Transverse colon (tissue), 4 donors: ENCODE results near the gene CHST4. TPM values are rescaled to one million over a fixed set of nuclear protein-coding genes. Genes with fewer than 3 reads are reported as not detected.

Experiments
- DNase-seq: peaks from one replicate; pipeline ENCODE4 v3.0.0-alpha.2; 2019
- H3K27ac ChIP-seq, 4 donors: fragments of 200-600 bp; sonication (generic); 2 replicates each; pipeline ENCODE4 v1.5.1; 2016 to 2018; ENCODE audit warnings: inconsistent platforms in 4 of 4
- H3K27me3 ChIP-seq: fragments of 200-600 bp; sonication (generic); 2 replicates; pipeline ENCODE4 v1.5.1; 2017; ENCODE audit warnings: inconsistent platforms
- H3K36me3 ChIP-seq, 4 donors: fragments of 200-600 bp; sonication (generic); 2 replicates each; pipeline ENCODE4 v1.5.1; 2017 to 2019; ENCODE audit warnings: inconsistent platforms in 4 of 4
- H3K4me1 ChIP-seq, 4 donors: fragments of 200-600 bp; sonication (generic); 2 replicates each; pipeline ENCODE4 v1.5.1; 2017 to 2020; ENCODE audit warnings: inconsistent platforms in 4 of 4
- H3K4me3 ChIP-seq, 4 donors: fragments of 200-600 bp; sonication (generic); 1 replicate in 1 of 4; 2 replicates in 3 of 4; pipeline versions ENCODE4 v1.5.1 to v1.6.1; 2017 to 2019; ENCODE audit warnings: inconsistent platforms in 4 of 4
- H3K9me3 ChIP-seq, 2 donors: fragments of 200-600 bp; sonication (generic); 2 replicates each; pipeline ENCODE4 v1.5.1; 2017 to 2019; ENCODE audit warnings: inconsistent platforms in 2 of 2
- EP300 ChIP-seq: sonication (generic); formaldehyde crosslinking; IDR thresholded peaks from one replicate; pipeline ENCODE4 v1.6.1; 2017; ENCODE audit warnings: antibody characterized with exemption, low read depth
- POLR2A ChIP-seq: fragments of 450-650 bp; IDR thresholded peaks from one replicate; pipeline ENCODE4 v1.6.1; 2016; ENCODE audit warnings: antibody characterized with exemption, mild to moderate bottlenecking, moderate library complexity
- POLR2AphosphoS5 ChIP-seq, 3 donors: sonication (generic); formaldehyde crosslinking; IDR thresholded peaks; one replicate each; pipeline ENCODE4 v1.6.1; 2016; ENCODE audit warnings: antibody characterized with exemption in 3 of 3
- WGBS, 2 donors: methylation state at CpG; one replicate each; pipeline ENCODE4 v1.1.5; 2018; ENCODE audit warnings: low coverage in 1 of 2; 5-methylcytosine and 5-hydroxymethylcytosine counted together
- in situ Hi-C, 4 donors: fragments of 200-750 bp; cut with MboI; loops; one replicate each; pipeline versions ENCODE4 v1.15.0 to v1.15.1; 2017; ENCODE audit warnings: low sequenced_read_pairs in 3 of 4, low pct_ligation_motif_present in 1 of 4, low pct_unique_long_range_greater_than_20kb in 1 of 4
- intact Hi-C: fragments of 100-400 bp; cut with DNase I; formaldehyde crosslinking; loops from one replicate; pipeline ENCODE4 v1.15.1; 2023; ENCODE audit warnings: low total_unique reads
- total RNA-seq, 4 donors: library from RNA; depleted of rRNA; stranded (reverse); fragments of >200 nt; gene quantifications; one replicate each; pipeline ENCODE4 v1.1.0, GENCODE V29; 2016
- TF ChIP-seq, protein P1 (sequence below), 5 experiments: fragments of 200-600 bp in 3 of 5; fragments of 450-650 bp in 2 of 5; sonication (generic) in 3 of 5; IDR thresholded peaks; 1 replicate in 2 of 5; 2 replicates in 3 of 5; pipeline ENCODE4 v1.5.1; 2016 to 2017; ENCODE audit warnings: antibody characterized with exemption in 5 of 5, inconsistent platforms in 3 of 5, mild to moderate bottlenecking in 2 of 5, moderate library complexity in 1 of 5

Gene CHST4
- total RNA-seq, 4 donors from 2014 or later, result not detected

DNA sequence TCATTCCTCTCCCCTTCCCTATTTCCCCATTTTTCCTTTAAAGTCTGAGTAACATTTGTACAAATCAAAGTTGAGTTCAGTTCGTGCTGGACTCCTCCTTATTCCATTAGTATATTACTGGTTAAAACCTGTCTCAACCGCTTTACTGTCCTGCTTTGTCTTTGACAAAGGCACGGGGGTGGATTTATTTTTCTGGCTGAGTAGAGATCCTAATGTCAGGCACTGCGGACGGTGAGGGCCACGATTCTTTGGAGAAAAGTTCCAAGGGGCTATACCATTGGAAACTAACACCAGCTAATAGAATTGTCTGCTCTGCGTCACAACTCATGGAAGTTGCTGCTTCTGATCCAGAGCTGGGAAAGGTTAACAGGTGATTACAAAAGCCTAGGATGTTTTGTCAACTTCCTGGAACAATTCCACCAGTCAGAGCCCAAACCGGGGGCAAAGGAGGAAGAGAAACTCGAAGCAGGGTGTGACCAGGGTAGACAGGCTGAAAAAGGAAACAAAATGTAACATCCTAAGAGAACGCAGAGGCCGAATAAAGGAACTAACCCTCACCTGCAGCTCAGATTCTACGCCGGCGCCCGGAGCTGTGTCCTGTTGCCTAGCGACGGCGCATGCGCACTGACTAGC lies 38.2 kb downstream of the CHST4 start:
- TF ChIP-seq, protein P1, sequence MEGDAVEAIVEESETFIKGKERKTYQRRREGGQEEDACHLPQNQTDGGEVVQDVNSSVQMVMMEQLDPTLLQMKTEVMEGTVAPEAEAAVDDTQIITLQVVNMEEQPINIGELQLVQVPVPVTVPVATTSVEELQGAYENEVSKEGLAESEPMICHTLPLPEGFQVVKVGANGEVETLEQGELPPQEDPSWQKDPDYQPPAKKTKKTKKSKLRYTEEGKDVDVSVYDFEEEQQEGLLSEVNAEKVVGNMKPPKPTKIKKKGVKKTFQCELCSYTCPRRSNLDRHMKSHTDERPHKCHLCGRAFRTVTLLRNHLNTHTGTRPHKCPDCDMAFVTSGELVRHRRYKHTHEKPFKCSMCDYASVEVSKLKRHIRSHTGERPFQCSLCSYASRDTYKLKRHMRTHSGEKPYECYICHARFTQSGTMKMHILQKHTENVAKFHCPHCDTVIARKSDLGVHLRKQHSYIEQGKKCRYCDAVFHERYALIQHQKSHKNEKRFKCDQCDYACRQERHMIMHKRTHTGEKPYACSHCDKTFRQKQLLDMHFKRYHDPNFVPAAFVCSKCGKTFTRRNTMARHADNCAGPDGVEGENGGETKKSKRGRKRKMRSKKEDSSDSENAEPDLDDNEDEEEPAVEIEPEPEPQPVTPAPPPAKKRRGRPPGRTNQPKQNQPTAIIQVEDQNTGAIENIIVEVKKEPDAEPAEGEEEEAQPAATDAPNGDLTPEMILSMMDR (IDR thresholded peaks at IDR 0.05), result no peak
- no peaks in the 10 kb centered on the region for H3K27me3 ChIP-seq
- H3K36me3 ChIP-seq, result no peaks in the 10 kb centered on the region
- DNase-seq, result no peak
- H3K4me3 ChIP-seq, result peak overlapping the region; percentile 49 to 70 (median 62)
- H3K9me3 ChIP-seq, result peaks cover 5 to 9% of the 10 kb centered on the region in 2 donors
- 12 to 19% methylated on average over 11 to 19 of the region's 19 CpGs for WGBS, 2 donors
- peaks cover 0 to 31% (median 18%) of the 10 kb centered on the region in 4 donors for H3K4me1 ChIP-seq
- intact Hi-C loops, result no loop called here
- in situ Hi-C loops, result no loop called here
- peak overlapping the region; percentile 86 to 90 (median 88) for H3K27ac ChIP-seq

DNA sequence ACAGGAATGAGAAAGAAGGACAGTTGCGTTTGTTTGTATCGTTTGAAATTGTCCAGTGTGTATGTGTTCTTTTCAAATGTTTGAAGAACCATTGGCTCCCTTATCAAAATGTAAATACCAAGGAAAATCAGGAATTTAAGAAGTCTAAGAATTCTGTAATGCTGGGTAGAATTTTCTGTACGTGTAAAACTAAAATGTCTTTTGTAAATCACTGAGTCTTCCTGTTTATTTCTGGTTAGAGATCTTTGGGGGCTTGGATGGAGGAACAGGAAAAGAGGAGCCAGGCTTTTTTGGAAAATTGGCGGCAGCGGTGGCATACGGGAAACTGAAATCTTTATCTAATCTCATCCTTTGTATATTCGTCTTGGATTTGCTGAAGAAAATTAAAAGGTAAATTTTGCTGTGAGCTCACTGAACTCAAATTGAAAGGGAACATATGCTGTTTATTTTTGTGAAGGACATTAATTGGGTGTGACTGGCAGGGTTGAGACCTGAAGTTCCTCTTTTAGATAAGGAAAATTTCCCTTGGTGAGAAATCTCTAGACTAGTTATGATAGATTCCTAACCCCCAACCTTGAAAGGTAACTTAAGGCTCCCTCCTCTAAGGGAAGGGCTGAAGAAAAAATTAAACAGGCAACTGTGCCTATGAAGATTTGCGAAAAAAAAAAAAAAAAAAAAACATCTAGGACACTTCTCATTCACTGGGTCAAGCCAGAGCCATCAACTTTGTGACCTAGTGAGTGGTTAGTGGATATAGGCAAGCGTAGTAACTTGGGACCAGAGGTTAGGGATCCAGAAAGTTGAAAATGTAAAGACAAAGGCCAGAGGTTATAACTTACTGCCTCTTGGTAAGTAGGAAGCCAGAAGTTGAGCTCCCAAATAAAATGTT lies 39.8 kb downstream of the CHST4 start:
- no peak for DNase-seq
- peak overlapping the region; percentile 86 to 90 (median 88) for H3K27ac ChIP-seq
- no peaks in the 10 kb centered on the region for H3K27me3 ChIP-seq
- no peaks in the 10 kb centered on the region for H3K36me3 ChIP-seq
- peak overlapping the region in 1 of 4 donors; percentile 70 for H3K4me3 ChIP-seq
- intact Hi-C loops, result no loop called here
- peaks cover 0 to 39% (median 21%) of the 10 kb centered on the region in 4 donors for H3K4me1 ChIP-seq
- WGBS, 2 donors, result 46 to 53% methylated on average over 7 to 9 of the region's 9 CpGs
- peaks cover 5 to 9% of the 10 kb centered on the region in 2 donors for H3K9me3 ChIP-seq
- TF ChIP-seq, protein P1 (IDR thresholded peaks at IDR 0.05), result no peak
- TF ChIP-seq POLR2A, result no peak
- TF ChIP-seq EP300, result no peak
- no peak for TF ChIP-seq POLR2AphosphoS5 (IDR thresholded peaks at IDR 0.05)
- in situ Hi-C loops, result no loop called here

DNA sequence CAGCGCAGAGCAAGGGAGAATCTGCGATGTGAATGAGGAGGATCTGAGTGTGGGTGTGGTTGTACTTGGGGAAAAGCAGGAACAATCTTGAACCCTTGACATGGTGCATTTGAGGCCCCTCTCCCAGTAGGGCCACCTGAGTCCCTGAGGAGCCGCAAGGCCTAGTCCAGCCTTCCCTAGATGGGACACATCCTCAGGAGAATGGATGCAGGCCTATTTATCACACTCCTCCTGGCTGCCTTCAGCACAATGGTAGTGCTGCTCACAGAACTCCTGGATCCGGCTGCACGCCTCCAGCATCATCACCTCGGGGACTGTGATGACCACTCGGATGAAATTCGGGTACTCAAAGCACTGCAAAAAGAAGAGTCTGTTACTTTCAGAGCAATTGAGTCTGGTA lies 41.7 kb downstream of the CHST4 start:
- Histone ChIP-seq H3K27me3 (no peaks in the 10 kb centered on the region), H3K36me3 (no peaks in the 10 kb centered on the region), H3K27ac (no peak overlapping the region), H3K4me1 (peaks cover 0 to 39% (median 24%) of the 10 kb centered on the region in 4 donors), H3K4me3 (no peak overlapping the region), H3K9me3 (no peaks in the 10 kb centered on the region)
- intact Hi-C loops, result no loop called here
- in situ Hi-C loops, result no loop called here
- no peak for DNase-seq
- WGBS, 2 donors, result 95 to 100% methylated on average over 1 to 8 of the region's 8 CpGs
- TF ChIP-seq EP300 (no peak), POLR2AphosphoS5 (IDR thresholded peaks at IDR 0.05) (no peak), POLR2A (no peak)
- TF ChIP-seq, protein P1 (IDR thresholded peaks at IDR 0.05), result no peak

DNA sequence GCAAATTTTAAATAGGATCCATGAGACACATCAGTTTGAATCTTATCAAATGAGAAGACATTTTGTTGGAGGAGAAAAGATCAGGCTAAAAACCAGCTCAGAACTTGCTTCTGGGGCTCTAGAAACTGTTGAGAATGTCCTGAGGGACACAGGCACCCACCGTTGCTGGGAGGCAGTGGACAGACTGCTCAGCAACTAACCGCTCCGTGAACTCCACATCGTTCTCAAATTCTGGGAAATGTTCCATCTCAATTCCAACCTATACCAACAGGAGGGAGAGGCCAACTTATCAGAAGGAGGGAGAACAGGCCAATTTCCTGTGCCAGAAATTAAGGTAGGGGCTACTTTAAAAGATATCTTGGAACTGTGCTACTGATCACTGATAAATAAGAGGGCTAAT lies 42.3 kb downstream of the CHST4 start:
- 64 to 77% methylated on average over 3 to 4 of the region's 4 CpGs for WGBS, 2 donors
- in situ Hi-C loops (no loop called here), intact Hi-C loops (no loop called here)
- H3K36me3 ChIP-seq, result no peaks in the 10 kb centered on the region
- H3K27ac ChIP-seq, result peak overlapping the region in 3 of 4 donors; percentile 54 to 72 (median 60)
- no peaks in the 10 kb centered on the region for H3K9me3 ChIP-seq
- H3K4me3 ChIP-seq, result no peak overlapping the region
- H3K4me1 ChIP-seq, result peaks cover 0 to 42% (median 25%) of the 10 kb centered on the region in 4 donors
- TF ChIP-seq, protein P1 (IDR thresholded peaks at IDR 0.05), result no peak
- no peak for TF ChIP-seq POLR2A
- no peak for TF ChIP-seq EP300
- TF ChIP-seq POLR2AphosphoS5 (IDR thresholded peaks at IDR 0.05), result no peak
- no peak for DNase-seq
- no peaks in the 10 kb centered on the region for H3K27me3 ChIP-seq
